GM12892 (cell line): Measurements from ENCODE around the gene TEX50.

ENCODE experiments used
- POLR2A ChIP-seq: IDR thresholded peaks from 2 replicates; pipeline ENCODE4 v1.6.1; 2011; ENCODE audit warnings: low read depth, low read length, control low read depth
- POLR2AphosphoS5 ChIP-seq: IDR thresholded peaks from 2 replicates; pipeline ENCODE4 v1.6.1; 2011; ENCODE audit warnings: low read depth, low read length, control low read depth

GRCh38 chr1:173666646-173667045 is 31.5 kb downstream of the TEX50 start:
- TF ChIP-seq POLR2A: no peak
- no peak for TF ChIP-seq POLR2AphosphoS5
